ENCODE data around the gene CHST8.

CHST8 gene

DNA sequence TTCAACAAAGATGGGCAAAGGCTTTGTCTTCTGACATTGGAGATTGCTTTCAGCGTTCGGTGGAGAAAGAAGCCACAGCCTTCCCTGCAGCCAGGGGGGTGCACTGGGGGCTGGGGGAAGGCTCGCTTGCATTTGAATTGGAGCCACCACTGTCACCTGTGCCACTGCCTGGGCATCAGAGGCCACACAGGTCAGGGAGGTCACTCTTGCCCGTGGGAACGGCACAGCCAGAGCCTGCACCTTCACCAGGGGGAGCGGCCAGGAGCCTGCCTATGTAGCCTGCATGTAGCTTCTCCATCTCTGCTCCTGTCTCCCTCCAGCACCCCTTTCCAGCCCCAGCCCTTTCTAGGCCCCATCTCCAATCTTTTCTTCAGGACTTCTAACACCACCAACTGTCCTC is 131.2 kb downstream of the CHST8 start:
- in situ Hi-C loops (cut with HindIII; ENCODE audit: low sequenced_read_pairs) = no loop called here
- H3K4me3 ChIP-seq (ENCODE audit: low read depth, low read length) = no peak overlapping the region
- no peak for DNase-seq (ENCODE audit: low read depth)
- TF ChIP-seq, protein P1, sequence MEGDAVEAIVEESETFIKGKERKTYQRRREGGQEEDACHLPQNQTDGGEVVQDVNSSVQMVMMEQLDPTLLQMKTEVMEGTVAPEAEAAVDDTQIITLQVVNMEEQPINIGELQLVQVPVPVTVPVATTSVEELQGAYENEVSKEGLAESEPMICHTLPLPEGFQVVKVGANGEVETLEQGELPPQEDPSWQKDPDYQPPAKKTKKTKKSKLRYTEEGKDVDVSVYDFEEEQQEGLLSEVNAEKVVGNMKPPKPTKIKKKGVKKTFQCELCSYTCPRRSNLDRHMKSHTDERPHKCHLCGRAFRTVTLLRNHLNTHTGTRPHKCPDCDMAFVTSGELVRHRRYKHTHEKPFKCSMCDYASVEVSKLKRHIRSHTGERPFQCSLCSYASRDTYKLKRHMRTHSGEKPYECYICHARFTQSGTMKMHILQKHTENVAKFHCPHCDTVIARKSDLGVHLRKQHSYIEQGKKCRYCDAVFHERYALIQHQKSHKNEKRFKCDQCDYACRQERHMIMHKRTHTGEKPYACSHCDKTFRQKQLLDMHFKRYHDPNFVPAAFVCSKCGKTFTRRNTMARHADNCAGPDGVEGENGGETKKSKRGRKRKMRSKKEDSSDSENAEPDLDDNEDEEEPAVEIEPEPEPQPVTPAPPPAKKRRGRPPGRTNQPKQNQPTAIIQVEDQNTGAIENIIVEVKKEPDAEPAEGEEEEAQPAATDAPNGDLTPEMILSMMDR (IDR thresholded peaks at IDR 0.05; ENCODE audit: low read depth, low read length, missing control alignments) = no peak

DNA sequence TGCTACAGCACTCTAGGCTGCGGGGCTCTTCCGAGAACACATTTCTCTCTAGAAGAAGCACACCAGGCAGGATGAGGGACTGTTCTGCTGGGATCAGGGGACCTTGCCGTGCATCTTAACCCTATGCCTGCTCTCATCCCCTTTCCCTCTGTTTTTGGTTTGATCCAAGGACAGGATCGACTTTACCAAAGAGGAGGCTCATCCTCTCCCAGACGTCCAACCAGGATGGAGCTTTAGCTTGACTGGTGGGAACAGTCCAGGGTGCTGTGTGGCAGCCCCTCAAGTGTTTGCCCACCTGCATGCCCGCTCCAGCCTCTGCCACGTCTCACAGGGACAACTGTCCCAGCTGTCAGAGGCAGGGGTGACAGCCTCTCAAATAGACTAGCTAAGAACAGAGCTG is 132.6 kb downstream of the CHST8 start:
- DNase-seq (ENCODE audit: low read depth) = no peak
- TF ChIP-seq, protein P1 (IDR thresholded peaks at IDR 0.05; ENCODE audit: low read depth, low read length, missing control alignments) = no peak
- in situ Hi-C loops (cut with HindIII; ENCODE audit: low sequenced_read_pairs) = no loop called here
- H3K4me3 ChIP-seq (ENCODE audit: low read depth, low read length) = no peak overlapping the region

DNA sequence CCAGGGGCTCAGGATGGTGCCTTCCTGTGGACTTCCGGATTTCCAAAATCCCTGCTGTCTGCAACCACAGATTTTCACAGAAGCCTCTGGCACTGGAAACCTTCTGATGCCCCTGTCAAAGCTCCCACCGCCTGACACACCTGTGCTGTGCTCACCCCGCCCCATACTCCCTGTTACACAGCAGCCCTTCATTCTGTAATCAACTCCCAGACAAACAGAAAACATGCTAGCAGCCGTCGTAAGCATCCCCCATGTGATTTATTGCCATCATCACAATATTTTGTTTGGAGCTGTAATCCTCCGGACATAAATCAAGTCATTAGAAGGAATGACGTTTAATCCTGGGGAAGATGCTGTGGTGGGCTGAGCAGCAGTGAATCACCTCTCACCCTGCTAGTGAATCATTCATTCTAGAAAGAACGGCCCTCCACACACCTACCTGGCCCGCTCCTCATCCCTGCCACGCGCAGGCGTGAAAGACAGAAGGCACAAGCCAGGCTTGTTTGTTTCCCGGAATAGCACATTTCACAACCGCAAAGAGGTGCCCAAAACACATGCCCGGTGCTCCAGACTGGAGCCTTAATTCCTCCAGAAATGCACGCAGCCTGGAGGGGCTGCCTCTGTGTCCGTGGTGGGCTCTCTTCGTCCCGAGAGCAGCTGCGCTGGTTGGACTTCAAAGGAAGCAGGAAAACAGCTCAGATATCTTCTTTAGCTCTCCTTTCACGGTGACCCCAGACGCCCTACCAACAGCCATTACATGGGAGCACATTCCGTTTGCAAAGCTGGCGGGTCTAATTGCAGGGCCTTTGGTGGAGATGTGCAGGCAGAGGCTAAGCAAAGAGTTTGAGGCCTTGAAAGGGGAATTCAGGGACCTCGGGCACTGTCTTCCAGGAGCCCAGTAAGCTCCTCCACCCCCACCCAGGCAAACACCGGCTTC is 133.6 kb downstream of the CHST8 start:
- in situ Hi-C loops (cut with HindIII; ENCODE audit: low sequenced_read_pairs) = no loop called here
- TF ChIP-seq, protein P1 (IDR thresholded peaks at IDR 0.05; ENCODE audit: low read depth, low read length, missing control alignments) = no peak
- DNase-seq (ENCODE audit: low read depth) = no peak
- H3K4me3 ChIP-seq (ENCODE audit: low read depth, low read length) = no peak overlapping the region

DNA sequence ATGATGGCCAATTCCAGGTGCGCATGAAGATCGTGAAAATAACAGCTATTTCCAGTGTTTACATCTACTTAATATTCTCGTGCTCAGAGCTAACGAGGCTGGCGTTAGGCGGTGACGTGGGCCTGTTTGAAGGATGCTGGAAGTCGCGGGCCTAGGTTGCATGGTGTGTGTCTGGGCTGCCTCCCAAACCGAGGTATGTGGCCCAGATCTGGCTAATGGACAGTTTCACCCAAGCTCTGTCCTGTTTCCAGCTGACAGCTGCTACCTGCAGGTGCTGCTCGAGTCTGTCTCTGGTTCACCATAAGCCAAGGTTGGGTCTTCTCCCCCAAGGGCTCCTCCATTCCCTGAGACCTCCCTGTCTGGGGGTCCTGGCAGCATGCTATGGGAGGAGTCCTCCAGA is 134.4 kb downstream of the CHST8 start:
- in situ Hi-C loops (cut with HindIII; ENCODE audit: low sequenced_read_pairs) = no loop called here
- DNase-seq (ENCODE audit: low read depth) = no peak
- TF ChIP-seq, protein P1 (IDR thresholded peaks at IDR 0.05; ENCODE audit: low read depth, low read length, missing control alignments) = no peak
- no peak overlapping the region for H3K4me3 ChIP-seq (ENCODE audit: low read depth, low read length)

DNA sequence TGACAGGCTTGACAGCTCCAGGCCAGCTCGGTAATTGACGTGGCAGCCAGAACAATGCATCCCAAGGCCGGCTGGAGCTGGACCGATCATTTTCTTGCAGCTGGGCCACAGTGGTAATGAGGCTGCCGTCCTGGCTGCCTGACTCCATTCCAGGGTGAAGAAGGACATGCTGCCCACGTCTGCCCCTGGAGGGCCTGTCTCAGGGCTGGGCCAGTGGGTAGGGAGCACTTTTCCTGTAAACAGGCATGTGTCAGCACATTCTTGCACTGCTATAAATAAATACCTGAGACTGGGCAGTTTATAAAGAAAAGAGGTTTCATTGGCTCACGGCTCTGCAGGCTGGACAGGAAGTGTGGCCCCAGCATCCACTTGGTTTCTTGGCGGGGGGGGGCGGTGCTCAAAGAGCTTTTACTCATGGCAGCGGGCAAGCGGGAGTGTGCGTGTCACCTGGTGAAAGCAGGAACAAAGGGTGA is 136.8 kb downstream of the CHST8 start:
- H3K4me3 ChIP-seq (ENCODE audit: low read depth, low read length) = no peak overlapping the region
- TF ChIP-seq, protein P1 (IDR thresholded peaks at IDR 0.05; ENCODE audit: low read depth, low read length, missing control alignments) = no peak
- DNase-seq (ENCODE audit: low read depth) = no peak
- in situ Hi-C loops (cut with HindIII; ENCODE audit: low sequenced_read_pairs) = no loop called here

DNA sequence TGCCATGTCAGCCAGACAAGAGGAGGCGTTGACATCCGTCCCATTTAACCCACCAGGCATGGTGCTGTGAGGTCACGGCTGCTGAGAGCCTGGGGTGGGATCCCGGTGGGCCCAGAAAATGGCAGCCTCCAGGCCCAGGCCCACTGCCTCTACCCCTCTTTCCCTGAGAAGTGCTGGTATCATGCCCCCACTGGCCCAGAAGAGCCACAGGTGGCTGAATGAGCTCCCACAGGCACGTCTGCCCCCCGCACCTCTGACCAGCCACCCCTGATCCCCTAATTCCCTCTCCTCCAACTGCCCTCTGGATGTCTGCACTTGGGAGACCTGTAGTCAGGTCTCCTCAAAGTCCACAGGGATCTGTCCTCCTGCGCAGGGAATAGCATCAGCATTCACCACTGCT is 137.6 kb downstream of the CHST8 start:
- H3K4me3 ChIP-seq (ENCODE audit: low read depth, low read length) = no peak overlapping the region
- no peak for DNase-seq (ENCODE audit: low read depth)
- in situ Hi-C loops (cut with HindIII; ENCODE audit: low sequenced_read_pairs) = no loop called here

More for the DNA sequence above, 137.6 kb downstream of the CHST8 start:
- TF ChIP-seq, protein P1 (IDR thresholded peaks at IDR 0.05; ENCODE audit: low read depth, low read length, missing control alignments) = no peak
